GM12874 (cell line): ENCODE measurements around the gene C2CD4D.

Experiments
- TF ChIP-seq, protein P1 (sequence below): IDR thresholded peaks from 2 replicates; pipeline ENCODE4 v1.5.1; 2011; ENCODE audit warnings: low read depth, mild to moderate bottlenecking, control low read depth, low read length, moderate library complexity; ENCODE audit not compliant: insufficient read depth

Gene C2CD4D

DNA sequence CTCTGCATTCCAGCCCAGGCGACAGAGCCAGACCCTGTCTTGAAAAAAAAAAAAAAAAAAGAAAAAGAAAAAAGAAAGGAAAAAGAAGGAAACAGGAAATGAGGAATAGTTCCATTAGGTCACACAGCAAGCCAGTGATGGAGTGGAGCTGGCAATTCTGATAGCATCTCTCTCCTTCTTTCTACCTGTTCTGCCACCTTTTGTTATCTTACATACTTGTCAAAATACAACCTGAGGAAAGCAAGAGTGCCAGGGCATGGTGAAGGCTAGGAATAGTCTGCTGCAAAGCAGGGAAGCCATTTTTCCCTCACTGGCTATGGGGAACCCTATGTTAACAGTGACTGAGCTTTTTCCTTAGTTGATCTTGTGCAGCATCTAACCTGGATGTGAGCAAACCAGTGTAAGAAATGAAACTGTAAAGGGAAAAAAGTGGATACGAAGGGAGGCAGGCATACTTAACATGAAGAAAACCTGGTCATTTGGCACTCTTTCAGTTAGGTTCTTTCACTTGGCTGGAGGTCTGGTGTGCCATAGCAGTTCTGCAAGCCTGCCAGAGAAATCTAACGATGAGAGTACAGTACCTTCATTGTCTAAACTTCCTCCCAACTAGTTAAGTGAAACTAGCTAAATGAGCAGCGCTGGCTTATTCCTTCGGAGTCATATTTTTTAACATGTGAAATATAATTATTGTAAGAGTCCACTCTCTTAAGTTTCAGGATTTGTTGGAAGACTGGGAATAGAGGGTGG lies 31.8 kb upstream of the C2CD4D start:
- TF ChIP-seq, protein P1, sequence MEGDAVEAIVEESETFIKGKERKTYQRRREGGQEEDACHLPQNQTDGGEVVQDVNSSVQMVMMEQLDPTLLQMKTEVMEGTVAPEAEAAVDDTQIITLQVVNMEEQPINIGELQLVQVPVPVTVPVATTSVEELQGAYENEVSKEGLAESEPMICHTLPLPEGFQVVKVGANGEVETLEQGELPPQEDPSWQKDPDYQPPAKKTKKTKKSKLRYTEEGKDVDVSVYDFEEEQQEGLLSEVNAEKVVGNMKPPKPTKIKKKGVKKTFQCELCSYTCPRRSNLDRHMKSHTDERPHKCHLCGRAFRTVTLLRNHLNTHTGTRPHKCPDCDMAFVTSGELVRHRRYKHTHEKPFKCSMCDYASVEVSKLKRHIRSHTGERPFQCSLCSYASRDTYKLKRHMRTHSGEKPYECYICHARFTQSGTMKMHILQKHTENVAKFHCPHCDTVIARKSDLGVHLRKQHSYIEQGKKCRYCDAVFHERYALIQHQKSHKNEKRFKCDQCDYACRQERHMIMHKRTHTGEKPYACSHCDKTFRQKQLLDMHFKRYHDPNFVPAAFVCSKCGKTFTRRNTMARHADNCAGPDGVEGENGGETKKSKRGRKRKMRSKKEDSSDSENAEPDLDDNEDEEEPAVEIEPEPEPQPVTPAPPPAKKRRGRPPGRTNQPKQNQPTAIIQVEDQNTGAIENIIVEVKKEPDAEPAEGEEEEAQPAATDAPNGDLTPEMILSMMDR, result no peak

DNA sequence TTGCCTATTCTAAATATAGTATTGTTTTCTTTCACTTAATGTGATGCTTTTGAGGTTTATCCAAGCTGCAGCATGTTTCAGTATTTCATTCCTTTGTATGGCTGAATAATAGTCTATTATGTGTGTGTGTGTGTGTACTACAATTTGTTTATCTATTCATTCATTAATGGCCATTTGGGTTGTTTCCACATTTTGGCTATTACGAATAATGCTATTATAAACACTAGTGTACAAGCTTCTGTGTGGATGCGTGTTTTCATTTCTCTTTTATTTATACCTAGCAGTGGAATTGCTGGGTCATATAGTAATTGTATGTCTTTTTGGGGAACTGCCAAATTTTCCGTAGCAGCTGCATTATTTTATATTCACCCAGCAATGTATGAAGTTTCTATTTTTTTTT lies 28.9 kb upstream of the C2CD4D start:
- TF ChIP-seq, protein P1, result no peak

DNA sequence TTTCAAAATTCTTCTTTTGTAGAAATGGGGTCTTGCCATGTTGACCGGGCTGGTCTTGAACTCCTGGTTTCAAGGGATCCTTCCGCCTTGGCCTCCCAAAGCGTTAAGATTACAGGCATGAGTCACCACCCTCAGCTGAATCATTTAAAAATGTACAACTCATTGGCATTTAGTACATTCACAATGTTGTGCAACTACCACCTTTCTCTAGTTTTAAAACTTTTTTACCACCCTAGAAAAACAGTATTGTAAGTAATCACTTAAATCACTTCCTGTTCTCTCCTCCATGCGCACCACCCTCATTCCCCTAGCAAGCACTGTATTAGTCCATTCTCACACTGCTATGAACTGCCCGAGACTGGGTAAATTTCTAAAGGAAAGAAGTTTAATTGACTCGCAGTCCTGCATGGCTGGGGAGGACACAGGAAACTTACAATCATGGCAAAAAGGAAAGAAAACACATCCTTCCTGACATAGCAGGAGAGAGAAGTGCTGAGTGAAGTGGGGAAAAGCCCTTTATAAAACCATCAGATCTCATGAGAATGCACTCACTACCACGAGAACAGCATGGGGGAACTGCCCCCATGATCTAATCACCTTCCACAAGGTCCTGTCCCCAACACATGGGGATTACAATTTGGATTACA lies 28.3 kb upstream of the C2CD4D start:
- TF ChIP-seq, protein P1, result no peak

DNA sequence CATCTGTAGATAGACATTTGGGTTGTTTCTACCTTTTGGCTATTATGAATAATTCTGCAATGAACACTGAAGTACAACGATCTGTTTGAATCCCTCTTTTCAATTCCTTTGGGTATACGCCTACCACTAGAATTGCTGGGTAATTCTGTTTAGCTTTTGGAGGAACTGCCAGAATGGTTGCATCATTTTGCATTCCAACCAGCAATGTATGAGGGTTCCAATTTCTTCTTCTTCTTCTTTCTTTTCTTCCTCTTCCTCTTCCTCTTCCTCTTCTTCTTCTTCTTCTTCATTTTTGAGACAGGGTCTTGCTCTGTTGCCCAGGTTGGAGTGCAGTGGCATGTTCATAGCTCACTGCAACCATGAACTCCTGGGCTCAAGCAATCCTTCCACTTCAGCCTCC lies 27.7 kb upstream of the C2CD4D start:
- TF ChIP-seq, protein P1, result no peak

DNA sequence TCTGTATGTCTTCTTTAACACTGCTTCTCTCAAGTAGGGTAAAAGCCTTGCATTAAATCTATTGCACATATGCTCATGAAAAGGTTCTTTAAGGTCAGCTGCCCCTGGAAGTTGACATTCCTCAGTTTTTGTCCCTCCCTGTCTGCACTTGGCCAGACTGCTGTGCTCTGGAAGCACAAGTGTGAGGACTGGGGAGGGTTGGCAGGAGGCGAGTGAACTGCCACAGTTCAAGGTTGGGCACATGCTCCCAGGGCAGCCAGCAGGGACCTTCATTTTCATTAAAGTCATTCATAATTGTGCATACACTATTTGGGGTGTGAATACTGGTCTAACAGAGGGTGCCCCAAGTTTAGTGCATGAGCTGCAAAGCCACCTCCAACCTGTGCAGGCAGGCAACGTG lies 24.8 kb upstream of the C2CD4D start:
- TF ChIP-seq, protein P1, result no peak

DNA sequence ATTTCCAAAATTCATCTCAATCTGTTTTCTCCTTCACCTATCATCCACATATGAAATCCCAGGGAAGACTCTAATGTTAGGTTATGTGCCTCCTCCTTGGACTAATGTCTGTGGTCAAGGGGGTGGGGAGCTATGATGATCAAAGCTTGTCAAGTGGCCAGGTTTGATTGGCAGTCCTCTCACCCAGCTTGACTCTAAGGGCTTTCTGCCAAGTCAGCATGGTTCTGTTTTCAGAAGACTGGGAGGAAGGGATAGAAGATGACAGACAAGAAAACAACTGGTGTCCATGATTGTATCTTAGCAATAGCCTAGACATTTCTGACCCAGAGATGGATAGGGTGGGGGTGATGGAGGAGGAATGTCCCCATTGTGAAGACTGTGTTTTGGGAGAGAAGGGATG lies 23.0 kb upstream of the C2CD4D start:
- TF ChIP-seq, protein P1, result no peak

DNA sequence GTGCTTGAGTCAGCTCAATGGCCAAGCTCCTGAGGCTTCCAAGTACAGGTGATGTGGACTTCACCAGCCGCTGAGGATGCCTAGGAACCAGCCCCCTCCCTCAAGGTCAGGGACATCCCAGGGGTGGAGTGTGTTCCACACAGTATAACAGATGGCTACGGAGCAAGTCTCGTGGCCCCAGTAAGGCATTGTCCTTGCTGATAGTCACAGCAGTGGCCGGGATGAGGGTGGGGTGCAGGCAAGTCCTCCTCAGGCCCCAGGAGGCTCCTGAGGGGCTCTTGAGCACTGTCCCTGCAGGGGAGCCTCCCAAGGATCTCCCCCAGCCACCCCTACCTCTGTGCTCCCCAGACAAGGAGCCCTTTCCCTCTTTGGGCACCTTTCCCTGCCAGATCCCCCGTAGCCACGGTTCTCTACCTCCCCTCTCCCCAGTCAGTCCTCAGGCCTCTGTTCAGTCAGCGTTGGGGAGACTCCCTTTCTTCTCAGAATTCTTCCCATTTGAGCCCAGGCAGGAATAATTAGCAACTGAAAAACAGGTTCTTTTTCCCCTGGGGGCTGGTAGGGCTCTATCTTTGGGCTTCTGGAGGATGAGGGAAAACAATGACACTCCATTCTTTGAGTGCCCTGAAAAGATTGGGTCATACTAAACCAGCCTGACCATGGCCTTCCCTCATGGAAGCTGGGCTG lies 21.0 kb upstream of the C2CD4D start:
- TF ChIP-seq, protein P1, result no peak
